Fibroblast of the conjunctiva (primary cell): Measurements from ENCODE around the gene AFF3.
"Not testable (repeated sequence)": the region's sequence is repeated elsewhere in the genome, so short reads cannot be mapped to it uniquely, and the experiment has no call there.

ENCODE experiments used
- DNase-seq: peaks from one replicate; pipeline ENCODE4 v3.0.0-alpha.2; 2010; ENCODE audit warnings: low read depth

The AFF3 gene

DNA sequence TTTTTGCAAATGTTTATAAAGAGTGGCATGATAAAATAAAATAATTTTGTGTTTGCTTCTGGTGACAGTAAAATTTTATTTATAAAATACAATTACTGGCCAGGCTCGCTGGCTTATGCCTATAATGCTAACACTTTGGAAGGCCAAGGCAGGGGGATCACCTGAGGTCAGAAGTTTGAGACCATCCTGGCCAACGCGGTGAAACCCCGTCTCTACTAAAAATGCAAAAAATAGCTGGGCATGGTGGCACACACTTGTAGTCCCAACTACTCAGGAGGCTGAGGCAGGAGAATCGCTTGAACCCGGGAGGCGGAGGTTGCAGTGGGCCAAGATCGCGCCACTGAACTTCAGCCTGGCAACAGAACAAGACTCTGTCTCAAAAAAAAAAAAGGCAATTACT lies 480.6 kb downstream of the AFF3 start:
- not testable (repeated sequence) for DNase-seq

DNA sequence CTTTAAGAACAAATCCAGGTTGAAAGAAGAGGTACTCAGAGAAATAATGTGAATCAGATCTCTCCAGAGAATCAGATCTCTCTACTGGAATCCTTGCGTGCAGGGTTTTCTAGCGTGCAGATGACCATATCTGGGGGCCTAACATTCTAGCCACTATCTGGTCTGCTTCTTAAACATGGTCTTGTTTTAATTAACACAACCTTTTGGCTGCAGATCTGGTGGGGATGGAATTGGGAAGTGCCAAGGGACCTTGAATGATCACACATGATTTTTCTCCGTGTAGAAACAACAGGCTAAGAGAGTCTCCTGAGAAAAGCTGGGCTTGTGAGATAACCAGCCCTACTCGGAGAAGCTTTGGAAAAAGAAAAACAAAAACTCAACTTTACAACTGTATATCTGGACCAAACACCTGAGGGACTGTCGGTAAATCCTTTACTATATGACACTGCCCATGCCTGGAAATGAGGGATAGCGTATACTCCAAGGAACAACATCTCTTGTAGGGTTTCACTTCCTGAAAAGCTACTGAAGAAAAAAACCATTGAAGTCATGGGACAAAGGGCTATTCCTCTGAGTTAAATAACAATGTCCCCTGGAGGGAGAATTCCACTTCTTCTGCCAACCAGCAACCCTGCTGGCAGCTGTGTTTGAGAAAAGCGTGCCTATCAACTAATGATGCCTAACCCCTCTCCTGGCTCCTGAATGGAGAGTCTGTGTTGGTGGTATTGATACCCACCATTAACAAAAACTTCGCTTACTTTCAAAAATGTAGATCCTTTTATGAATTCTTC lies 481.6 kb downstream of the AFF3 start:
- DNase-seq = no peak

DNA sequence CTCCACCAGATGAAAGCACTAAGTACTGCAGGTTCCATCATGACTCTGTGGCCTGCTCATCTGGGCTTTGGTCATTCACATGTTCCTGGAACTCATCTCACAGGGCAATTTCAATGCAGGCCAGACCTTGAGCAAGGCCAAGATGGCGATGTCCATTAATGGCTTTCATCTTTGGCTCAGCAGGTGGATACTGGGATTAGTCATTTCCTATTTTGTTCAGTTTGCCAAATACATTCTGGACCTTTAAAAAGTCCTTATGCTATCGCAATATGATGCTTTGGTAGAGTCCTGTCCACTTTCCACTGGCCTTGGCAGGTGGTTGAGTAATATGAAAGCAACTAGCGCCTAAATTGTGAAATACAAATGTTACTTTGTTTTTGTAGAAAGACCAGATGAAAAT lies 482.5 kb downstream of the AFF3 start:
- DNase-seq = peak; percentile 48

DNA sequence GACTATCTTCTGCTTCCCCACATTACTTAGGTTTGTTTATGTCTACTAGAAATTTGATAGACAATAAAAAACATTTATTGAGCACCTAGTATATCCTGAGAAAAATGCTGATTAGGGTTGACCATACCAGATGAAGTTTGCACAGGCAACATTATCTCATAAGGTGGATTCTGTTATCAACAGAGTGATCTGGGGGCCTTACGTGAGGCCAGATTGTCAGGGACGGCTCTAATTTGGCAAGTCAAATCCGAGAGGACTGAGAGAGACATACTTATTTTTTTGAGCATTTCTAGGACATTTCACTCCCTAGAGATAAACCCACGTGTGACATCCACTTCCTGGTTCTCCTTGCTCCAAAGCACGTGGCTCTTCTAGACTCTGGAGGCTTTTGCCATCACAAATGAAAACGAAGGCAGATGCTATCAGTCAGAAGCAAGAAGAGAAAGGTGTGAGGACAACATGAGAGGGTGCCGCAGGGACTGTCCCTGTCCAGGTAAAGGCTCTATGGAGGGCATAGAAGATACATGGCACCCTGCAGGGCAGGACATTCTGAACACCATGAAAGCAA lies 484.6 kb downstream of the AFF3 start:
- no peak for DNase-seq

DNA sequence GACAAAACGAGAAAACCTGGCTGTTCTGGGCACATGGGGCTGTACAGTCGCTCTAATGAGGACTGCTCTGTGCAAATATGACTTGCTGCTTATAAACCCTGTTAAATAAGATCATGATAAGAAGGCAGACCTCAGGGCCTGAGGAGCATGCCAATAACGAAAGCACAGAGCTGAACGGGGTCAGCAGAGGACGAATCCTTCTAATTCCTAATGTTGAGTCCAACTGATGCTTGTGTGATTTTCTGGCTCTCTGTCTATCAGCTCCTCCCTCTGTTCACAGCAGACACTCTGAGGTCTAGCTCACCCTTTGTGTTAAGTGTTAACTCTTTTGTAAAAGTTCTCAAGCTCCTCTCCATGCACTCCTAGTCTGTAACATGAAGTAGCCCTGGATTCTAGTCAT lies 485.4 kb downstream of the AFF3 start:
- DNase-seq = no peak

DNA sequence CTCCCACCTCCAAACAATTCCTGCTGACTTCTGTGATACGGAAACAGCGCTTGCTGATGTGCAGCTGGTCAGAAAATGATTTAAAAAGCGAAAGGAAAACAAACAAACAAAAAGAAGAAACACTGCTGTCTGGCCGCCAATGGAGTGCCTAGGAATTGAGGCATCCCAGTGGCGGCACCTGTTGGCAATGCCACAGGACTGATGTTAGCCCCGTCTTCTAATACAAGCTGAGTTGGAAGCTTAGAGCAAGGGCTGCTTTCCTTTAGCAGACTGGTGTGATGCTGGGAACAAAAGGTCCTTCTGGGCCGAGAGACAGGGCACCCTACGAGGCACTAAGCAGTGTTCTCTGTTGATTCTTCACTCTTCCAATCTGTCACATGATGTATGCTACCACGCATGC lies 489.0 kb downstream of the AFF3 start:
- DNase-seq = no peak

DNA sequence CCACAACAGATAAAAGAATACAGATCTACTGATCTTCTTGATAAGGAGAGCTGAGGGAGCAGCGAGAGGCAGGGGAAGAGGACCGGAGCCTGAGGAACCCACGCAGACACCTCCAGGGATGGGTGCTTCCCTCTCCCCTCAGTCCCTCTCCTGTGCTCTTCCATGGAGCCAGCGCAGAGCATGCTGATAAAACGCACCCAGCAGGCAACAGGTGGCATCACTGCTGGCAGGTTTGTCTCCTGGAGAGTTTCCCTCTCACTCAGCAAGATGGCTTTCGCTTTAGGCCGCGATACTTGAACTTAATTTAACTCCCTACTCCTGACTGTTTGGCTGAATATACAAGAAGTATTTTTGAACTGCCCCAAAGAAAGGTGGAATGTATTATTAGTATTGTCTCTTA lies 489.5 kb downstream of the AFF3 start:
- DNase-seq = no peak

DNA sequence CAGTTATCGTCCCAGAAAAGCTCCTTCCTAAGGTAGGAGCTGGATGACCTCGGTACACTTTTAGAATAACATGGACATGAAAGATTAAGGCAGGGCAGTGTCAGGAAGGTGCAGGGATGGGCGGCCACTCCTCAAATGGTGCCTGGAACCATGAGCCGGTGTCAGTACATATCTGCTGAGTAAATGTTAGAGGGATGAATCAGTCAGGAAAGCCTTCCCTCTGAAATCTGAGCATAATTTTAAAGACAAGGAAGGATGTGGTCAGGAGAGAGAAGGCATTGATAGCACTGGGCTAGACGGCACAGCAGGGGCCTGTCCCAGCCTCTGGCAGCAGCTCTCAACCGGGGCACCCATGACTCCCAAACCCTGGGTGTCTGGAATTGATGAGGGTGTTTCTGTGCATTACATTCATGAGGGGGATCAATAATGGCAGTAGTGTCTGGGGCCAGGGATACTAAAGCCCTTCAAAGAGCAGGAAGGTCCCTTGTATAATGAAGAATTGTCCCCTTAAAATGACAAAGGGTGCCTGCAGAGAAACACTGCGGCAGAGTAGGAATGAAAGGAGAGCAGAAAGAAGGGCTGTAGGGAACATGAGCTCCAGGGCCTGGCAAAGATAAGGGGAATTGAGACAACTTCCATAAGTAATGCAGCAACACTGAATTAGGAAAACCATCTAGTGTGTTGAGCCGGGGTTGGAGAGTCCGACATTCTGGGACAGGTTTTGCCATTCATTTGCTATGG lies 490.3 kb downstream of the AFF3 start:
- DNase-seq = no peak

DNA sequence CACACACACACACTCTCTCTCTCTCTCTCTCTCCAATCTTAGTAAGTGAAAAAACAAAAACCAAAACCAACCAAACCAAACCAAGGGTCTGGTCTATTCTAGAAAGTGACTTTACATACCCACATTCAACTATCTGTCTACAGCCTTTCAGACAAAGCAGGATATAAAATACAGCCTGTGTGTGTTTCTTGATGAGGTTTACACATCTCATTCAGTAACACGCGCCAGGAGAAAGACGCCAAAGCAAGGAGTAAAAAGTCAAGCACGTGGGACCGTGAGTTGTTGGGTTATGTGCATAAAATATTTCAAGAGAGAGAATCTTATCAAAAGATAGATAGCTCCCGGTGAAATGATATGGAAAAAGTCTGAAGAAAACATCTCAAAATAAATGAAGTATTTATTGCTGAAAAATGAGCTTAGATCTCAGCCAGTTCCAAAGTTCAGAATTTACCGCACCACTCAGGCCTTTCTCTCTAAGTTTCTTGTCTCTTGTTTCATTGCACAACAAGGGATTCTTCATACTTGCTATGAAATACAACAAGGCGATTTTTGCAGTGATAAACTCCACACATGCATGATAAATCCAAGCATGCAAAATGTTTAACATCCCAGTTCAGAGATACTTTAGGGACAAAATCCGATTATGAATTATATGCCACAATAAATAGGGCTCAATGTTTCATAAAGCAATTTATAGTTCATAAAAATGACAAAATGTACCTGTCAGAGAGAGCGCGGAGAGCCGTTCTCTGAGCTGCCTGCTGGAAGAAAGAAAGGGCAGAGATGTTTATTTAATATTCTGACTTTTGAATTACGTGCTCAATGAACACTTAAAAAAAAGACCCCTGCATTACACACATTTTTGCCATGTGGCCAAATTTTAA lies 493.2 kb downstream of the AFF3 start:
- no peak for DNase-seq

DNA sequence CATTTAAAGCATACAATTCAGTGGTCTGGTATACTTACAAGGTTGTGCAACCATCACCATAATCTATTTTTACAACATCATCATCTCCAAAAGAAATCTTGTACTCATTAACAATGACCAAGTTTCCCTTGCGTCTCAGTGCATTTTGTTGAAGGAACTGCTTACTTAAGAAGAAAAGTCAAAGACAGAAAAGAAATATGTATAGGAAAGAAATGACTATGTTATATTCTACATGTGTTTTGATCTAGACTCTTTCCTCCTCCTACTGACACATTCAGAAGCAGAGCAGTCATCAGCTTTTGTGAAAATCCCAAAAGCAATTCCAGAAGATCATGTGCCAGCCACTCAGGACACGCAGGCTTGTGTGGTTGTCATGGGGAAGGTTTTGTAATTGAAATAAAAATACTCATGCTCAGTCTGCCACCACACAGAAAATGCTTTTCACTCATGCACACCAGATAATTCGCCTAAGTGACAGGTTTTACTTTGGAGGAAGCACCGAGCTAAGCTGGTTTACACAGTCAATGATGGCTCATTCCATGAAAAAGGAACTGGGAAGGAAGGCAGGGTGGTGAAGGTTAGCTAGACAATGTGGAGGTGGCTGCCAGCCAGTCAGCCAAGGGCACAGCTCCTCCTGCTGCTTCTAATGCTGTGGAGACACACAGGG lies 494.1 kb downstream of the AFF3 start:
- DNase-seq = no peak

DNA sequence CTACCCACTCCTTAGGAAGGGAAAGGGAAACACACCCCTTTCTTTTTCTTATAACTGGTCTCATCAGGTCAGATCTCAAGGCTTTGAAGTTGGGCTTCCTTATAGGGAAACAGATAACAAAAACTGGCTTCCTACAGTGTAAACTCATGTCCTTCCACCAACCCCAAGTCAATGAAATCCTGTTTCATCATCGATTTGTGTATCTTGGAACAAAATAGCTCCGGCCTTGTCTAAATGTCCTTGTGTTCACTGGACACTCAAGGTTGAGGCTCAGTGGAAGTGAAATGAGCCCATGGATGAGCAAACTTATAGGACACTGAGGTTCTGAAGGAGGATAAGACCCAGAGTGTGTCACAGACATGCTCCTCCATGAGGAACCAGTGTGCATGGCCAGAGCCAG lies 496.4 kb downstream of the AFF3 start:
- no peak for DNase-seq

DNA sequence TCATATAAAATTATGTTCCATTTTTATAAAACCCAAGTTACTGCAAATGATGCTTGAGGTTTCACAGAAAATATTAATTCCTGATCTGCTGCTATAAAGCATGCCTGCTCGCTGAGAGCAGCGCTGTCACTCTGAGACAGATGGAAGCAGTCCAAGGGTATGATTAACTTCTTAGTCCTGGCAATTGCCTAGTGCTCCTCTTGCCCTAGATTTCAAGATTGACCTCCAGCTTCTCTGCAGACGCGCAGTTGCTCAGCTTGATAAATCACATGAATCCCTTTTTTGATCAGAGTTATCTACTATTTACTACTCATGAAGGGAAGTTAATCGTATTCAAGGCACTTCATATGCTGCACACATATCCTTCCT lies 498.0 kb downstream of the AFF3 start:
- peak; percentile 53 for DNase-seq

DNA sequence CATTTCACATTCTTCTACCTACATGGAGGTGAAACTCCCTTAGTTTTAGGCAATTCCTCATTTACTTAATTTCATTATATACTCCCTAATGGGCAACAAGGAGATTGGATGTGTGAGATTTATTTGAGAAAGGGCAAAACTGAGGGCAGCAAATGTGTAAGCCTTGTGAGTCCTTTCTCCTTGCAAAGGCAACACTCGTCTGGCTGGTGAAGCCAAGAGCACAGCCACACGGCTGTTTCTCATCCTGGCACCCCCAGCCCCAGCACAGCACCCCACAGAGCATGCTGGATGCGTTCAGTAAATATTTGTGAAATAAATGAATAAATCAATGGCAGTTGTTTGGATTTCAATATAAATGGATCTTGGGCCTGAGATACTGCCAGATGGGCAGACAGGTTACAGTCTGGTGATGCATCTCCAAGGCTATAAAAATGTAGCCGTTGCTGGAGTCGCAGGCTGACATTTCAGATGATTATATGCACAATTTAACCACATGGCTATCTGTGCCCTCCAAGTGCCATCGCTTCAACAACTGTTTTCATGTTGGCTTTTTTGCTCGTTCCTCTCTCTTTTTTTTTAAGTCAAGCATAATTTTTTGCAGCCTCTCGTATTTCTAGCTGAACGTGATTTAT lies 498.5 kb downstream of the AFF3 start:
- DNase-seq = no peak

DNA sequence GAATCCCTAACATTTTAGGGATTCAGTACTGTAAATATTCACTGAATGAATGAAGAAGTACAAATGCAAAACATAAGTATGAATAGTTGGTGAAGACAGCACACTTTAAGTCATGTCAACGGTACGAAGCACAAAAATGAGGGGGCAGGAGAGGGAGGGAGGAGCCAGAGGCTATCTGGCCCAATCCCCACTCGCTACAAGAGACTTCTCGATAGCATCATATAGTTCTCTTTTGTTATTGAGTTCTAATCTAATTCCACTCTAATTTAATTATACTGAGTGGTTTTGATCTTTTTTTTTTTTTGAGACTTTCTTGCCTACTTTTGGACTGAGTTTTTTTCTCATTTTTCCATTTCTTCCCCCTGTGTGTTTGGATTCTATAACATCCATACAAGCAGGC lies 500.4 kb downstream of the AFF3 start:
- DNase-seq = no peak

DNA sequence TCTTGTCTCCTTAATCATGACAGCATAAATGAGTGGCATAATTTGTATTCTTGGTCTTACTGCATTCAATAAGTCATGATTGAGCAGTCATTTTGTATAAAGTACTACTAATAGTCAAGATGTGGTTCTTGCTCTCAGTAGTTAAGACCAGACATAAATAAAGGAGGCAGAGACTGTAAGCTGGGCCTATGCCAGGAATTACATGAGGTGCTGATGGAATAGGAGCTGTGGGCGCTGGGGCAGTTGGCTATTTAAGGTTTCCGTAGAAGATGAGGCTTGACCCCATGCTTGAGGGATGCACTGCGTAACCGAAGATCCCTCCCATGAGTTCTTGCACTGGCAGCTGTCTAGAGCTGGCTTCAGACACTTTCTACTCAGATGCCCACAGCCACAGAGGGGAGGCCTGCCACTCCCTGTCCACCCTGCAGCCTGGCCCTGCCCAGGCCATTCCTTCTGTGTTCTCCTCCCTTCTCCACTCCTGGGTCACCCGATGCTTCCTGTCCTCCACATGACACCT lies 501.7 kb downstream of the AFF3 start:
- DNase-seq = no peak

DNA sequence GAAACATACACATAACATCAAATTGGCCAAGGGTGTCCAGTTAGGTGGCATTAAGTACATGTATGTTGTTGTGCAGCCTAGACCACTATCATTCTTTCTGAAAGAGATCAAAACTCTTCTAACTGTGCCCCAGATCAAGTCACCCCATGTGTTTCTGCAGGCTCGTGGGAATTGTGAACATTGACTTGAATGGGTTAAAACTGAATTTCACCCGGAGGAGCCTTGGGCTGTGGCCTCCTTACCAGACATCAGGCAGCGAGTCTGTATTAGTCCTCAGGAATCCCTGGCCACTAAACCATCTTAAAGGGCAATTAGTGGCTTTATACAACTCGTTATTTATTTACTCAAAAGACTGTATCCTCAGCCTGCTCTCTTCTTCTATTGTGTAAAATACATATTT lies 503.6 kb downstream of the AFF3 start:
- no peak for DNase-seq

DNA sequence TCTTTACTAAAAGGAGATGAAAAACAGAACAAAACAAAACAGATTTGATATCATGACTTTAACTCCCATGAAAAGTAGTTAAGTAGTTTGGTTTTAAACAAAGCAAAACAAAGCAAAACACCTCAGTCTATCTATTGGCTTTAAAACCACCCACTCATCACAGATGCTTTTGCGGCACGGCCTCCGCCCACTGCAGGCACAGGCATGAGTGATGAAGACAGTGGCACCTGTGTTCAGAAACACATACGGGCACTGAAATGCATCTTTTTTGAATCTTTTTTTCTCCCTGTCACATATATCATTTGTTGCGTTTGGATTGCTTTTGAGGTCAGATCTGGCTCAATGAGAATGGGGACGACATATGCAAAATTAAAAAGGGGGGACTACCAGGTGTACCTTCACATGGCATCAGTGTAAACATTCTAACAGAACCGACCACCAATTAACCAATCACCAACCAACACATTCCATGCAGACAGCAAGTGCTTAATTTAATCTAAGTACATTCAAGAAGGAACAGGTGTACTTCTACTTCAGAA lies 505.2 kb downstream of the AFF3 start:
- no peak for DNase-seq

DNA sequence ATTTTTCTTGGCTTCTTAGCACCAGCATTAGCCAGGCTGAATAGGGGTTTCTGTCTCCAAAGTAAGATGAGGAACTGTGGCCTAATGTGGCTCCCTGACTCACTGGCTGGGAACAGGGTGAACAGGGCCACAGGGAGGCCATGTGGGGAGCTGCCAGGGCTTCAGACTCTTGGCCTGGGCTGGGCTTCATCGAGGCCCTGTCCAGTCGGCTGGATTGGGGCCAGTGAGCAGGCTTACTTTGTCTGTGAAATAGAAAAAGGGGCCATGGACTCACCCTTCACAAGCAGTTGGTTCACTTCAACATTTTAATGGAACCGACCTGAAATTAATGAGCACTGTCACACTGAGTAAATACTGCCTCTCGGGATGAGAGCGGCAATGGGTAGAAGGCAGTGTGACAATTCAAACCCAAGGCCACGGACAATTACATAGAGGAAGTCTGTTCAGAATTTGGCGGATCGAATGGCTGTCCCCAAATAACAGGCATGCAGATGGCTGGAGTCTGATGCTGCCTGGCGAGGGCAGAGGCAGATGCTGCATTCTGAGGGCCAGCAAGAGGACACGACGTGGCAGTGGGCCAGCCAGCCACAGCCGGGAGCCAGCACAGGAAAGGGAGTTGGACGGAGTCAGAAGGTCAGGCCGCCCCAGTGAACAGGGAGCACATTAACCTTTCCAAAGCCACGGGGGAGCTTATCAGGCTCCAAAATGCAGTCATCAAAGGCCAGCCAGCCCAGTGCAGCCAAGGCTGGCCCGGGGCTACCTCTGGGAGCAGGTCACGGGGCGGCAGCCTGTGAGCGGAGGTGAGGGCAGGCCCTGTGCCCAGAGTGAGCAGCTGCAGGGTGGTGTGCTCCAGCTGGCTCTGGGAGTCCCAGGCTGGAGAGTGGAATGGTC lies 506.0 kb downstream of the AFF3 start:
- DNase-seq = no peak

DNA sequence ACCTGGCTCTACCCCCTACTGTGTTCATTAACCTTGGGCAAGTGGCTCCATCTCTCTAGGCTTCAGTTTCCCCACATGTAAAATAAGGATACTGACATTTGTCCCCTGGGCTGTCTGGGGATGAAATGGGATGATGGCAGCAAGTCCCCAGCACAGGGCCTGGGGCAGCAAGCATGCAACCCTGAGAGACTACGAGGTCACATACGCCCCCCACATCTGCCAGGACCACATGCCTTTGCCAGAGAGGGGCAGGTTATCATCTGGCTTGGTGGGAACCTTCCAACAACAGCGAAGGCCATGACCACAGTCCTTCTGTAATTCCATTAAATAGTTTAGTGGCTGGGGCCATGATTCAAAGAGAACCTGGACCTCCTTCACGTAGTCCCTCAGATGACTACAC lies 506.7 kb downstream of the AFF3 start:
- DNase-seq = no peak

DNA sequence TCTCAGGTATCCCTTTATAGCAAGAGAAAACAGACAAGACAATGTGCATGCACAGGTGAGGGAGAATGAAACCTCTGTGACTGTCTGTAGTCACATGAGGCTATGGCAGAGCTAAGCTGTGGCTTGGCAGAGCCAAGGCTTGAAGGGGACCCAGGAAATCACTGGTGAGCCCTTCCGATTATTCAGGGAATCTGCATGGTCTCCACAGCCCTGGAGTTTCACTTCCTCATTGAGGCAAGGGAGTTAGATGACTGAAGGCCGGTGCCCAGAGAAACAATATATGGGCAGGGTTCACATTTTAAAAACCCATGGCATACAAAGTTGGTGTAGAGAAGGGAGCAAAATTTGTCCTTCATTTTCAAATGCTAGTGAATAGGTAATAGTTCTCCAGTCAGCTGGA lies 508.2 kb downstream of the AFF3 start:
- no peak for DNase-seq
